NCI-H510A (cell line): ENCODE results near the gene DUSP10.

Source experiments
- DNase-seq: peaks from one replicate; lab custom pipeline; 2025; lab: John Stamatoyannopoulos, UW

Gene DUSP10

DNA sequence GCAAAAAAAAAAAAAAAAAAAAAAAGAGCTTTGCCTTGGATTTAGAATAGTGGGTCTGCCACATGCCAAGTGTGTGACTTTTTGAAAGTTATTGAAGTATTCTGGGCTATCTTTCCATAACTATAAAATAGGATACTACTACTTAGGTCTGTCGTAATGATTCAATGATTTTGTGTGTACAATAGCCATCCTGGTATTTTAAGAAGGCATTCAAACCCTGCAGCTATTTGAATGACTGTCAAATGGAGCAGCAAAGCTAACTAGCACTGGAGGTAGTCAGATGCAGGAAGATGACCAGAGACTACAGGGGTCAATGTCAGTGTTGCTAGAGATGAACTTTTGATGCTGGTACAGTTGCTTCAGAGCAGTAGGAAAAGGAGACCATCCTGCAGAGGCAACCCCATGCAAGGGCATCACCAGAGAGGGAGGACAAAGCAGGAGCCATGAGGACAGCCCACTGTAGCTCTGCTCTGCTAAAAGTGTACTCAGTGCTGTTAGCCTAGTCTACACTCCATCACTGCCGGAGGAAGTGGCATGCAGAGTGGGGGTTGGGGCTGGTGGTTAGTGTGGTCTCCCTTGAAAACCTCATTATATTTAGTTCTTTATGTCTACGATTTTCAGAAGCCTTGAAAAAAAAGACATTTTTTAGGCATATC lies 29.0 kb downstream of the DUSP10 start:
- peak; percentile 1 for DNase-seq

DNA sequence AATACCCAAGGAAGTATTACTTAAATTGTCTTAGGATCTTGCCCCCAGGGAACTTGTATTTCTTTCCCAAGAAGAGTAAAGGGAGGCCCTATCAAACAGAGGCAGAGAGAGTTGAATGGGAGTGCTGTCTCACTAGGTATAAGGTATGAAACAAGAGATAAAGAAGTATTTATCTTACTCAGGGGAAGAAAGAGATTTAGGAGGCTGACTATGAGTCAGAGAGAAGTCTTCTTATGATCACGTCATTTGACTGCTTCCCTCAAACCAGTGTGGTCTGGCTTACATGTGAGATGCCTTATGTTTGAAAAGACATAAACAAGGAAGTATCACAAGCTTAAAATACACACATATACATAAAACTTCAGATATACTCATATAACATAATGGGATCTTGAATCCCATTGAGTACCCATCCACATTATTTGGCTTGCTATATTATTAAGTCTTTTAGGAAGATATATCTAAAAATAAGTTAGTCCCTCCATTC lies 29.6 kb downstream of the DUSP10 start:
- DNase-seq = no peak

DNA sequence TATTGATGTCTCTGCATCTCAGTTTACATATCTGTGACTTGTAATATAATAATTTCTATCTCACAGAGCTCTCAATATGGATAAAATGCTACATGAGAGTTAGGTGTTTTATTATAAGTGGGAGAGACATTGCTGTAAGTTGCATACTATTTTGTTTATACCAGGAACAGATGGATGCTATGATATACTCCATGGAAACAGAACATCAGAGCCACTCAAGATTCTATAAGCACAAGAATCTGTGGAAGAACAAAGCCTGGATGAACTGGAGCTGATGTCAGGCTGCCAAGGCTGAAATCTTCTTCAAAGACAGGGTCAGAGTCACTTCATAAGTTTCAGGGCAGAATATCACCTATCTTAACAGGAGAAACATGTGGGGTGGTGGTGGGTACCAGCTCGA lies 30.2 kb downstream of the DUSP10 start:
- DNase-seq = no peak

DNA sequence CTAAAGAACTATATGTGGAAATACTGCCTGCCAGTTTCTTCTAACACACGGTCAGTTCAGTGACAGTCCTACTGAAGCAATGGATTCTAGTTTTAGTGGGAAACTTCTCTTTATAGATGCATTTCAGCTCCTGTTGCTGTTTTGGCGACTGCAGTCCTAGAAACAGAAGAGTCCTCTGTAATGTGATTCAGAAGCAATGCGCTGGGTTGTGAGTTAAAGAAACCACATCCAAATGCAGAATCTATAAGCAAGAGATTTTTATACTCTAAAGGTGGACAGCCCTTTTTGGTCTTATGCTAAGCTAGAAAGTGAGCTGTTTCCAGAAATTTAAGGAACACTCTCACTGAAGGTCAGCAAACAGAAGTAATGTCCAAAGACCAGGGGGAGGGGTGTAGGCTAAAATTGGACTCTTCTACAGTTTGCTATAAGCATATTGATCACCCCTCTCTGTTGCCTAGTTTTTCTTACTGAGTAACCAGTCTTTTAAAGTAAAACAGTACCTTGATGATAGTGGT lies 30.8 kb downstream of the DUSP10 start:
- no peak for DNase-seq

DNA sequence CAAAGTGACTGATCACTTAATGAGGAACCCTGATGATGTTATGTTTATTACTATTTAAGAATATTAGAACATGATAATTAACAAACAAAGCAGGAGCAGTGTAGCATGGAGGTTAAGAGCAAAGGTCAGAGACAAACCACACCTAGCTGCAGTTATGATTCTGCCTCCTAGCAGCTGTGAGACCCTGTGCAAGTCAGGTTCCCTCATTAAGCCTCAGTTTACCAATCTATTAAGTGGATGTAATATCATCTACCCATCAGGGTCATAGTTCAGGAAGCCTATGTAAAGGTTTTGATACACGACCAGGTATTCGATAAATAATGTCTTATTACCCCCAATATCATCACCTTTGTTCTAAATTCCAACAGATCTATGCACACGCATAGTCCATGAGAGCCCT lies 32.0 kb downstream of the DUSP10 start:
- no peak for DNase-seq

DNA sequence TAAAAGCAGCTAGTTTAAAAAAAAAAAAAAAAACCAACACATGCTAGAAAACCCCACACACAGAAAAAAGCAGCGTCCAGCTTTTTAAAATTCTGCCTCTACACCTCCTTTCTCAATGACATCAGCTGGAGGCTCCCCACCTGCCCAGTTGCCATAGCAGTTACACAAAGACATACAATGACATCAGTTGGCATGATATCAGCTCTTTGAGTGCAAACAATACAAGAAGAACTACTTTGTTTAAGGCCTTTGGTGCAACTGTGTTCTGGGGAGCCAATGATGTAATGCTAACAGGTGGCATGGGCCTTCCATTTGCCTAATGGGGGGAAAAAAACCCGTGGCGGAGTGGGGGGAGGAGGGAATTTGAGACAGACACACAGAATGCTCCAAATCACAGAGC lies 32.9 kb downstream of the DUSP10 start:
- DNase-seq = peak; percentile 88

DNA sequence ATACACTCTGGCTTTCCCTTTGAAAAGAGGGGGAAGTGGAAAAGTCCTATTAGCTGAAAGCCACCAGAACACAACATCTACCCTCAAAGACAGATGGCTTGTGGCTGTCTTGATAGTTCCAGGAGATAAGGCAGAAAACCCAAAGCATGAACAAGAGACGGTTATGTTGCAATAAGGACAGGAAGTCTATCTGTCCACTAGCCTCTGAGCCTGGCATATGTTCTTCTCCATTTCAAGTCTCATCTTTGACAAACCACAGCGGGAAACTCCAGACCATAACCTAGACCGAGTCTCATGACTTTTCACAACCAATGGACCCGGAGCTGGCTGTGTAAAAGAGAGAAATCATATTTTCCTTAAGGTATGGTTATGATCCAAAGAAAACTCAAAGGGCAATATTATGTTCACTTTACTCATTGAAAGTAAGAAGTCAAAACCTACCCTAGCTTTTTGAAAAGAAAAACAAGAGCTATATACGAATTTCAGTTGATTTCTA lies 33.8 kb downstream of the DUSP10 start:
- peak; percentile 6 for DNase-seq

DNA sequence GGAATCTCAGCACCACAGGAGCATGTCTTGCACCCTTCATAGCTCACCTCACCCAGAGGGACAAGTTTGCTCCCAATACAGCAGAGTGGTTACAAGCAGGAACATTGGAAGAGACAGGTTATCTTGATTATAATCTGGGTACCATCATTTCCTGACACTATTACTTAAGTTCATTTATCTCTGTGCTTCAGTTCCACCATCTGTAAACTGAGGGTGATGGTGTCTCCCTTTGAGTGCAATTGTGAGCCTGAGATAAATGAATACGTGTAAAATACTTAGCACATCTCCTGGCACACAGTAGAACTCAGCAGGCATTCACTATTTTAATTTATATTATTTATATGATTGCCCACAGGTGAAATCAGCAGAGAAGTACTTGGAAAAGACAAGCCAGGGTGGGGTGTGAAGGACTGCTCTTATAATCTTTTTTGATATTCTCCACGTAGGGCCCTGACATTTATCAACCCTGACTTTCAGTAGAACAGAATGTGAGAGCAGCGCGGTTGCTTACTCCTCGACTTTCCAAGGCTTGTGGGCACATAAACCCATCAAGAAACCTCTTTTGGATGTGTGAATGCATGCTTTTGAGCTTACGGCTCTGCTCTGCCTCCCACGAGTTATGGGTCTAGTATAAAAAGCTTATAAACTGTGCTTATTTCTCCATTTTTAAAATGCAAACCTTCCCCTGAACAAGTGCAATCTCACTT lies 34.9 kb downstream of the DUSP10 start:
- DNase-seq = no peak

DNA sequence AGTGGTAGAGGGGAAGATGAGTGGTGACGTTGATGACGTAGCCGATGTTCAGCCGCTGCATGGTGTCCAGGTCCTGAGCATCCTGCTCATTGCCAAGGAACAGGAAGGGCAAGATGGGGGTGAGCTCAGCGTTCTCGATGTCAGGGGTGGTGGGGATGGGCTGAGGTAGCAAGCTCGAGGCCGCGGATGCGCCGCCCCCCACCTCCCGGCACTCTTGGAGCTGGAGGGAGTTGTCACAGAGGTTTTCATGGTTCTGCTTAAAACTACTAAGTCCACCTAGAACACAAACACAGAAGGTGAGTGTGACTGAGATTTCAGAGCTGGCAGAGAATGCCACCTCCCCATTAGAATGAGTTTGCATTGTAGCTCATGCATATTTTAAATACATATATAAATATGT lies 35.7 kb downstream of the DUSP10 start:
- DNase-seq = no peak

DNA sequence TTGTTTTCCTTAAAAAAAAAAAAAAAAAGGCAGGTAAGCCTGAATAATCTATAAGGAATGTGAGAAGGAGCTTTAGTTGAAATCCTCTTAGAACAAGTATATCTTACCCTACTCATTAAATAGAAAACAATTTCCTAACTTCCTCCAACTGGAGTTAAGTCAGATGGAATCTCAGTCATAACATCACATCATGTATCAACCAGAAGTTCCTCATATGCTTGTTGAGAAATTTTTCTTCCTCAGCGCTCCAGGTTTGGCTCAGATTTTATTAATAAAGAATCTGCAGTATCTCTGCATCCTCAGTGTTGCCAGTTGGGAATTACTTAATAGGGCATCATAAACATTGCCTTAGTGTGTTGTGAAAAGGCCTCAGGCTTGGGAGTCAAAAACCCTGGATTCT lies 37.6 kb downstream of the DUSP10 start:
- no peak for DNase-seq

DNA sequence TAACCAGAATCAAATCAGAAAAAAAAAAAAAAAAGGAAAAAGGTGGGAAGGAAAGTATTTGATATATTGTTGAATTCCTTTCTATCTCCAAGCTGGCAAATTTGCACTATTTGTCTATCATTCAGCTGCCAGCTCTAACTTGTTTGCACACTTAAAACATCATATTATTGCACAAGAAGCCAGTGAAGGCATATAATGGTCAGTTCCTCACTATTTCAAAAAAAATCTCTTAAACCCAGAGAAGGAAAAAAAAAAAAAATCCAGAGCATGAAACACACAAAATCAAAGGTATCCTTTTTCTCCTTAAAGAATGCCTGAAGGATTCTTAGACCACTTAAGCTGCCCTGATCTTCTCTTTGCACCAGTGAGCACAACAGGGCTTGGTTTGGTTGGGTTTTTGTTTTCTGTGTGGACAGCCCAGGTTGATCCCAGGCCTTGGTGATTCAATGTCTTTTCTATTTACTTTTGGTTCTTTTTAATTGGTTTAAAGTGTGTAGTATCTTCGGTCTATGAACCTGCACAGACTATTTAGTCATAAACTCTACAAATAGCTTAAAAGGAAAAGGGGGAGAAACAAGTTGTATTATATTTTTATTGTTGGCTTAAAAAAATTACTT lies 40.2 kb downstream of the DUSP10 start:
- no peak for DNase-seq

DNA sequence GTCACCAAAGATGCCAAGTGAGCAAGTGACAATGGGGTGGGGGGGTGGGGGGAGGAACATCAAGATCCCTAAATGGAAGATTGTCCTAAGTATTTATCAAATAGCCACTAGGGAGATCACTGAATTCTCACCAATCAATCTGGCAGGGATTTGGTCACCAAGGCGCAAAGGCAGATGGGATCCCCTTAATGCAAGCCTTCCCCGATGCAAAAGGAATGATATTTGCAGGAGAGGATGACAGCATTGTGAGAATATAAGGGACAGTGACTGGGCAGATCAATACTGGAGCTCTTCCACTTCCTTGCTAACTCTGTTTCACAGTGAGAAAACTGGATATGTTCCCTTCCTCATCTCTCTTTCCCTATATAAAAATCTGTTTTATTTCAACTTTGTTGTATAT lies 40.9 kb downstream of the DUSP10 start:
- no peak for DNase-seq

DNA sequence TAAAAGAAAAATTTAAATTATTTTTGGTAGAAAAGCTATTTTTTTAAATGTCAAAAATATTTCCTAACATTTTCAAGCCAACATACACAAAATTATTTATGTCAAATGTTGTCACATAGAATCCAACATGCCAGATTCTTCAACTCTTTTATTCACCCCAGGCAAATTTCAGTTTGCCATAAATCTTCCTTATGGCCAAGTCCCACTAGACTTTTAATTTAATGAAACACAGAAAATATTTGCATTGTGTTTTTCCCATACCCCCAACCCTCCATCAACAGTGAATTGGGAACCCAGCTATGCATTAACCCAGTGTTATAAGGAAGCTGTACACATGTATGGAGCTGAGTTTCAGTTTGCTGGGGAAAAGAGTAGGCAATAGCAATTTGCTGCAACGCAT lies 41.4 kb downstream of the DUSP10 start:
- DNase-seq = no peak

DNA sequence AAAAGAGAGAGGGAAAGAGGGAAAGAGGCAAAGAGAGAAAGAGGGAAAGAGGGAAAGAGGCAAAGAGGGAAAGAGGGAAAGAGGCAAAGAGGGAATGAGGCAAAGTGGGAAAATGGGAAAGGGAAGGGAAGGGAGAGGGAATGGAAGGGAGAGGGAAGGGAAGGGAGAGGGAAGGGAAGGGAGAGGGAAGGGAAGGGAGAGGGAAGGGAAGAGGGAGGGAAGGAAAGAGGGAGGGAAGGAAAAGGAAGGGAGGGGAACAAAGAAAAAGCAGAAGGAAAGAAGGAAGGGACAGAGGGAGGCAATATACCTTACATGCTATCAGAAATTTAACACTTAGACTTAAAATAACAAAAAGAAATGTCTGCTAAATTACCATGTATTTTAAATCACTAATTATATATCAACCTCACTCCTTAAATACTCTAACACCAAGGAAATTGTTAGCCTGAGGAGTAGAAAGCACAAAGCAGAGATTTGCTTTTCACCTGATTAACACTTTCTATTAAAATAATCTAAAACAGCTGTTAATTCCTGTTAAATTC lies 41.8 kb downstream of the DUSP10 start:
- no peak for DNase-seq

DNA sequence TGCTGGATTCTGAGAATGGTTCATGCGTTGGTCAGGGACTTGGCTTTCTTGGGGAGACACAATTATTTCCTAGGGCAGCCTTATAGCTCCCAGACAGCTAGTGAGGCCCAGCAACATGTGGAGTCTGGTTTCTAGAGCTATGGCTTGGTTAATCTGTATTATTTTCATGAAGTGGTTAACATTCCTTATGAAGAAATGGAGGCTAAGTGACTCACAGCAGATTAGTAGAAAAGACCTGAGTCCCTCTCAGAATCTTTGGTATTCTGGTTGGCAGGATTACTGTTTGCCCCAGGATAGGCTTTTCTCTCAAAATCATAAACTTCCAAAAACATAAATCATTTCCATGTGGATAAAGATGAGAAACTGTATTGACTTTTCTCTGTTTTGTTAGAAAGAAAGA lies 42.3 kb downstream of the DUSP10 start:
- DNase-seq = no peak

DNA sequence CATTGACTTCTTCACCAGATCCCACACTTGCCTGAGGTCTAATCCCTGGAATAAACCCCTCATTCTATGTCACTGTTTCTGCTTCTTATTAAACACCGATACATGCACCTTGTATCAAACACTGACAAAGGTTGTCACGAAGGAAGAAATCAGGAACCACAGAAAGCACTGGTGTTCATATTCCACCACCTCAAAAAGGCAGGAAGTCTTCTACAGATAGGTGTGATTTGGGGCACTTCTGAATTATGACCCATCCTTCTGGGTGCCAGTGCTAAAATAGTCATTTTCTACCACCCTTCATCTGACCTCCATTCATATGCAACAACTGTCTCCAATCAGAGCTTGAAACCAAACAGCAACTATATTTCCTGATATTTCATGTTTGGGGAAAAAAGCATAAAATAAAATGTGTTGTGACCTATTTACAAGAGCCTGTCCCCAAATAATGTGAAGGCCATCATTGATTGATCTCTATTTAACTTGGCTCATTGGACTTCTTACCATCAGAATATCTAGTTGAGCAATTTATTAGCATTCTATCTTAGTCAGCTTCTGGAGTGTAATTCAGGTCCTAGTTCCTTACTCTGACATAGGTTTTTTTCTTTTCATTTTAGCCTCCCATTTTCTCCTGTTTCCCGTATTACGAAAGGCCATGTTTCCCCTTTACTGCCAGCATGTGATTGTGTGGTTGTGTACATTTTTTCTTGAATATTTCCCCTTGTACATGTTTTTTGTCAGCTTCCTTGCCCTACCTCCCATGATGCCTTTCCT lies 43.1 kb downstream of the DUSP10 start:
- no peak for DNase-seq

DNA sequence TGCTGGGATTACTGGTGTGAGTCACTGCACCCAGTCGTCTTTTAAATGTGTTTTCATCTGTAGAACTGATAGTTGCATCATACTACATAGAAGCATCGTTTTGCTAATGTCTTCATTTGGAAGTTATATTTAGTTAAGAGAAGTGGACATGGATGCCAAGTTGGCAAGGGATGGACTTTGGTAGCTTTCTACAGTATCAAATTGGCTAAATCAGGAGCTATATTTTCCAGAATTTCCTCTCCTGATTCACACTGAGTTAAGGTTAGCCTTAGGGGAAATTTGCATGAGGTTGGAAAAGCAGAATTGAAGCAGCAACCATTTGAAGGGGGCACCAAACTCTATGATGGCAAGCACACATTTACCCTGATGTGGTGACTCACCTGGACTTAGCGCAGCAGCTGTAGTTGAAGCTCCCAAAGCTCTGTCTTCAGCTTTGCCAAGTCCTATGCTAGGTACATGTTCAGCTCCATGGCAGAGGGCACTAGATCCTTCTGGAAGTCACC lies 43.9 kb downstream of the DUSP10 start:
- DNase-seq = no peak

DNA sequence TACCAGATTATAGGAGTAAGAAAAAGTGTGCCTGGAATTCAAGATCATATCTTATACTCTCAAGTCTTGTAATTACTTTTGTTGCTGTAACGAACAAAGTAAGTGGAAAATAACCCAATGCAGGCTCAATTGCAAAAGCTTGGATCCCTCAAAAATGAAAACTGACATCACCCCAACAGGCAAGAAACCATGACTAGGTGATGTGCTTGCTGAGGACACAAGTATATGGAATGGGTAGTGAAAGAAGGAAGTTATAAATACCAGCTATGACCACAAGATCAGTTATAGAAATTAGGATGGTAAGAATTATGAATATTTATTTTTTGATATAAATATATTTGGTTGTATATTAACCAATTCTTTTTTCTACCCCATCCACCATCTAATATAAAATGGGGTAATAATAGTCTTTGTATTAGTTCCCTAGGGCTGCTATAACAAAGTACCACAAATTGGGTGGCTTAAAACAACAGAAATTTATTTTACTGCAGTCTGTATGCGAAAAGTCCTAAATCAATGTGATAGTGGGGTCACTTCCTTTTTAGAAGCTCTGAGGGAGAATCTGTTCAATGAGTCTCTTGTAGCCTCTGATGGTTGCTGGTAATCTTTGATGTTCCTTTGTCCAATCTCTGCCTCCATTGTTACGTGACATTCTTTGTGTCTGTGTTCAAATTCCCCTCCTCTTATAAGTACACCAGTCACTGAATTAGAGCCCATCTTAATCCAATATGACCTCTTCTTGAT lies 45.0 kb downstream of the DUSP10 start:
- DNase-seq = no peak

DNA sequence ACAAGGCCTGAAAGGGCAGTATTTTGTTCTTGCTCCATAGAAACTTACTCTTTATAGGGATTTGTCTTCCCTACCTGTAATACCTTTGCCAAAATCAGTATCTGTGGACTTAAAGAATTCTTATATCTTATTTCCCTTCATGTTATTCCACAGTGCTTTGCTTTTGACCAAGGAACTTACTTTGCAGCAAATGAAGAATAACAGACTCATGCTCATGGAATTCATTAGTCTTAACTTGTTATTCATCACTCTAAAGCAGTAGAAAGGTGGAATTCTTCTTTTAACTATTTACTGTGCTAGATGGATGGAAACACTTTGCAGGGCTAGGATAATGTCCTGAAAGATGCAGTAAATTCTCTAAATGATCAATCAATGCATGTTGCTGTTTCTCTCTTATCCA lies 45.9 kb downstream of the DUSP10 start:
- DNase-seq = no peak

DNA sequence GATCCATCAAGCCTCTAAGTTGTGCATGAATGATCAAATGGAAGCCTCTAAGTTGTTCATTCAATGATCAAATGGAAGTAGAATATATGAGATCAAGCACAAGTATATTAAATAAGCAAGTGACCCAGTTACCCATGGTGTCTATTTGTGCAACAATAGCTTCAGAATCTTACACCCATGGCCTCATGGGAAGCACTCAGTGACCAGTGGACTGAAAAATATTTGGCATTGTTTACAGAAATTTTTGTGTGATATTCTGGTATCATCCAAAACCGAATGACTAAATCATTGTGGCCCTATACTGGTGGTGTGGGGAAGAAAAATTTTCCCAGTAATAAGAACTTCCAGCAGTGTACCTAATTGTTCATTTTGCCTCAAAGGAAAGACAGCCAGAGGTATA lies 46.6 kb downstream of the DUSP10 start:
- no peak for DNase-seq

DNA sequence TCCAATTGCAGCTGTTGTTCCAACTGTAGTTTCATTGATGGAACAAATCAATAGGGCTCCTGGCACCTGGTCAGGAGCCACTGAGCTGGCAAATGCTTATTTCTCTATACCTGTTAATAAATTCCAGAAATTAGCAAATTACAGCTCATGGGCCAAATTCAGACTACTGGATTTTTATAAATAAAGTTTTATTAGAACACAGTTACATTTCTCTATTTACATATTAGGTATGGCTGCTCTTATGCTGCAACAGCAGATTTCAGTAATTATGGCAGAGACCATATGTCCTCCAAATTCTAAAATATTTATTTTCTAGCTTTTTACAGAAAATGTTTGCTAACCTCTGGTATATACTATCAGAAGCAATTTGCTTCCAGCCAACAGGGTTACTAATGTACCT lies 47.8 kb downstream of the DUSP10 start:
- DNase-seq = no peak
